HG03025 (cell line): ENCODE results near the gene MAD1L1.

Source experiments
- ATAC-seq: cut with Tn5 transposase; IDR thresholded peaks from one replicate; pipeline ENCODE4 v1.9.1; 2021; ENCODE audit warnings: mild to moderate bottlenecking, moderate library complexity; ENCODE audit not compliant: unreplicated experiment, low FRiP score

Gene MAD1L1

GRCh38 chr7:1927937-1928644 lies 304.7 kb downstream of the MAD1L1 start:
- ATAC-seq, result no peak

- no peak for ATAC-seq
These were observed 305.8 kb downstream of the MAD1L1 start for GRCh38 chr7:1926908-1927306.

GRCh38 chr7:1925973-1926907 lies 306.5 kb downstream of the MAD1L1 start:
- no peak for ATAC-seq

- ATAC-seq, result no peak
These were observed 307.4 kb downstream of the MAD1L1 start for GRCh38 chr7:1925349-1925748.

- ATAC-seq, result no peak
These were observed 308.4 kb downstream of the MAD1L1 start for GRCh38 chr7:1924258-1924817.

GRCh38 chr7:1923409-1924257 lies 309.1 kb downstream of the MAD1L1 start:
- ATAC-seq, result no peak

GRCh38 chr7:1922870-1923236 lies 309.9 kb downstream of the MAD1L1 start:
- no peak for ATAC-seq

GRCh38 chr7:1922071-1922869 lies 310.5 kb downstream of the MAD1L1 start:
- ATAC-seq, result no peak

- no peak for ATAC-seq
These were observed 311.9 kb downstream of the MAD1L1 start for GRCh38 chr7:1920881-1921280.

GRCh38 chr7:1920266-1920681 lies 312.5 kb downstream of the MAD1L1 start:
- no peak for ATAC-seq

GRCh38 chr7:1919539-1920265 lies 313.0 kb downstream of the MAD1L1 start:
- no peak for ATAC-seq

GRCh38 chr7:1918881-1919525 lies 313.7 kb downstream of the MAD1L1 start:
- no peak for ATAC-seq

GRCh38 chr7:1918063-1918645 lies 314.6 kb downstream of the MAD1L1 start:
- ATAC-seq, result no peak

- no peak for ATAC-seq
These were observed 315.3 kb downstream of the MAD1L1 start for GRCh38 chr7:1917221-1918062.

- ATAC-seq, result no peak
These were observed 316.2 kb downstream of the MAD1L1 start for GRCh38 chr7:1916601-1916970.

- ATAC-seq, result no peak
These were observed 316.7 kb downstream of the MAD1L1 start for GRCh38 chr7:1915956-1916600.

- ATAC-seq, result no peak
These were observed 317.4 kb downstream of the MAD1L1 start for GRCh38 chr7:1915326-1915725.
